Activated CD4-positive, alpha-beta memory T cell treated with anti-CD3 and anti-CD28 coated beads, Interleukin-2, amount 10 ng/mL, durations not matched to agents 7 days and 5 days (primary cell): ENCODE data around the gene TMPRSS6. TPM values are rescaled to one million over a fixed set of nuclear protein-coding genes. Genes with fewer than 3 reads are reported as not detected.
A peak's percentile ranks its signal among the peaks of the same experiment; 100 is the strongest.

ENCODE experiments used
- CTCF ChIA-PET: fragments of 350-600 bp; sonication (Branson Sonifier 250); formaldehyde crosslinking; loops from one replicate; lab custom pipeline; 2021; ENCODE audit warnings: antibody characterized with exemption, inconsistent platforms; lab: Charles Lee
- POLR2A ChIA-PET: fragments of 350-600 bp; sonication (Branson Sonifier 250); formaldehyde crosslinking; loops from one replicate; lab custom pipeline; 2021; ENCODE audit warnings: antibody characterized with exemption; lab: Charles Lee
- DNase-seq: peaks from one replicate; pipeline ENCODE4 v3.0.0-alpha.2; 2020
- H3K27ac Mint-ChIP-seq: one replicate; pipeline ENCODE4 v1.8.0; 2021; ENCODE audit warnings: mild to moderate bottlenecking, mixed read lengths
- H3K27me3 Mint-ChIP-seq: one replicate; pipeline ENCODE4 v1.8.0; 2021; ENCODE audit warnings: mixed read lengths
- H3K36me3 Mint-ChIP-seq: one replicate; pipeline ENCODE4 v1.8.0; 2021; ENCODE audit warnings: low read depth, mixed read lengths
- H3K4me1 Mint-ChIP-seq: one replicate; pipeline ENCODE4 v1.8.0; 2021; ENCODE audit warnings: mixed read lengths
- H3K4me3 Mint-ChIP-seq: one replicate; pipeline ENCODE4 v1.8.0; 2021; ENCODE audit warnings: mild to moderate bottlenecking, mixed read lengths
- H3K9me3 Mint-ChIP-seq: one replicate; pipeline ENCODE4 v1.8.0; 2021; ENCODE audit warnings: mixed read lengths
- total RNA-seq, 2 experiments: library from RNA; stranded (reverse); gene quantifications; one replicate each; pipeline ENCODE4 v1.2.3, GENCODE V29; 2021

Gene TMPRSS6
- total RNA-seq, 2 experiments from 2014 or later: 14.0 to 14.7 TPM

DNA sequence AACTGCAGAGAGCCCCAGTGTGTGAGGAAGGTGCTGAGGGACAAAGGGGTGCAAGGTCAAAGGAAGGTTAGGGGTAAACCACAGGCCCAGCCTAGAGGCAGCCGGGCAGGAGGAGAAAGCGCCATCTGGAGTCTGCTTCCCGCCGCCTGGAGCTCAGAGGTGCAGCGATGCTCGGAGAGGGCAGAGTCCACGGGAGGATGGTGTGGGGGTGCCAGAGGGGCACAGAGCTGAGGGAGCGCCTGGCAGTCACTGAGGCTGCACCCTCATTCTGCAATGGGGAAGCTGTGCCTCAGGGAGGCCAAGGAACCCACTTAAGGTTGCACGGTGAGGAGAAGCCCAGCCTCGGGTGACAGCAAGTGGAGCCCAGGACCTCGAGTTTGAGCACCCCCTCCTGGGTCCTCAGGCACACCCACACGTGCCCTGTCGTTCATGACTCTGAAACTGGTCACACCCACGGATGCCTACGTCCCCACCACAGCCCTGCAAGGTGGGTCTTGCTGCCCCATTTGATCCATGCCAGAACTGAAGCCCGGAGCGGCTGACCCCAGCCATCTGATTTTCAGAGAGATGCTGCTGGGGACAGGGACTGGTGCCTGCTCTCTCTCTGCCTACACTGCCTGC is 38.6 kb upstream of the TMPRSS6 start:
- peaks cover 9% of the 10 kb centered on the region for H3K9me3 Mint-ChIP-seq
- peaks cover 65% of the 10 kb centered on the region for H3K4me1 Mint-ChIP-seq
- H3K36me3 Mint-ChIP-seq: peaks cover 77% of the 10 kb centered on the region
- ChIA-PET POLR2A (interaction anchor here (0.9 to 25.9 kb wide), 13 partner anchors 16 to 96 kb away, joined by 3 to 502 read pairs (median 12); partner anchors contain the start of gene RAC2), CTCF (interaction anchor here (0.9 to 8.6 kb wide), 14 partner anchors 8 to 291 kb away, joined by 3 to 113 read pairs (median 4); no protein-coding TSS in a partner anchor)
- peak overlapping the region; percentile 98 for H3K4me3 Mint-ChIP-seq
- peak overlapping the region; percentile 89 for H3K27ac Mint-ChIP-seq
- H3K27me3 Mint-ChIP-seq: no peaks in the 10 kb centered on the region
- peak; percentile 54 for DNase-seq

DNA sequence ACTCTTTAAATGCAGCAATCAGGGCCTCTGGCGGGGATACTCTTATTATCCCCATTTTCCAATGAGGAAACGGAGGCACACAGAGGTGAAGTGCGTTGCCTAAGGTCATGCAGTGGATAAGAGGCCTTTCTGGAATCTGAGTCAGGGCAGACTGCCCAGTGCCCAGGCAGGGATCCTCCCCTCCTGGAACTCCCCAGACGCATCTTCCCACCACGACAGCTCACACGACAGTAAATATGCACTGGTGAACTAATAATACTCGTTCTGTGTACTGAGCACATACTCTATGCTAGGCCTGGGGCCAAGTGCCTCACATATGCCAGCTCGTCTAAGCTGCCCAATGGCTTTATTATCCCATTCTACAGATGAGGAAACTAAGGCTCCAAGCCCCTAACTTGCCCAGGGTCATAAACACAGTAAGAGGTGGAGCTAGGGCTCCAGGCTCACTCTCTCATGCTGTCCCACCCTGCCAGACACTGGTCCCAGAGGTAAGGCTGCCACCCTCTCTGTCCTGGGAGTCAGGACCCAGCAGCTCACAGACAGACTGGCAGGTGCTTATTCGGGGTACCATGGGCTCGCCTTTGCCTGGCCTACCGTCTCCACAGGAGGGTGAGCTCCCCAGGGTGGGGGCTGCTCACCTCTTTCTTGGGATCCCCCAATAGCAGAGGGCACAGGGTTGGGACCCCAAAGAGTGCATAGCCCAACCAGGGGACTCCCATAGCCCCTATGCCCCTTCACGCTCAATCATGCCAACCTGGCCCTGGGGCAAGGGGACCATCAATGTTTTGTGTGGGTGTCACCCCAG is 37.9 kb upstream of the TMPRSS6 start:
- CTCF ChIA-PET: interaction anchor here (0.6 to 8.6 kb wide), 14 partner anchors 9 to 290 kb away, joined by 3 to 113 read pairs (median 4); no protein-coding TSS in a partner anchor
- POLR2A ChIA-PET: interaction anchor here (1.0 to 25.9 kb wide), 10 partner anchors 9 to 96 kb away, joined by 3 to 502 read pairs (median 26); partner anchors contain the start of gene RAC2
- Mint-ChIP-seq H3K4me1 (peaks cover 72% of the 10 kb centered on the region), H3K4me3 (peak overlapping the region; percentile 98), H3K27me3 (no peaks in the 10 kb centered on the region), H3K27ac (peak overlapping the region; percentile 89), H3K9me3 (peaks cover 9% of the 10 kb centered on the region), H3K36me3 (peaks cover 85% of the 10 kb centered on the region)
- DNase-seq: no peak

DNA sequence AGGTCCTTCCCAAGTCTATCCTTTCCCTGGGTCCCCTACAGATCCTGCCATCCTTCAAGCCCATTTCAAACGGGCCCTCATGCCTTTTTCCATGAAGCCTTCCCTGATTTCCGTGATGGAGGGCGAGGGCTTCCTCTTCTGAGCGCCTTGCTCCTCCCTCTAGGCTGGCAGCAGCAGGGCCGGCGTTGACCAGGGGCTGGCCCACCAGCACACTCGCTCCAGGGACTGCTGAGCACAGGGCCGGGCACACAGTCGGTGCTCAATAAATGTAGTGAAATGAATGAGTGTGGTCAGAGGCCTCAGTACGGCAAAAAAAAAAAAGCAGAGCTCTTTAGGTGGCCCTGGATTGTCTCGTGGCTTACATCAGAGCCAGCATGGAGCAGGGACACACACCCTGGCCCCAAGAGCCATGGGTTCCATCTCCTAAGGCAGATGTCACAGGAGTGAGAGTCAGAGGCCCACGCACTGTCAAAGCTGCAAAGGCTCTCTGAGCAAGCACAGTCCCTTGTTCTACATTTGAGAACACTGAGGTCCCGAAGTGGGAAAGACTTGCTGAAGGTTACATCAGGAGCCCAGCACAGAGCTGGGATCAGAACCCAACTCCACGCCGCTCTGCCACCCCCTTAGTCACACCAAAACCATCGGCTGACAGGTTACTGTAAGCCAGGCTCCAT is 37.1 kb upstream of the TMPRSS6 start:
- POLR2A ChIA-PET: interaction anchor here (1.0 to 25.9 kb wide), 6 partner anchors 10 to 68 kb away, joined by 3 to 502 read pairs (median 80); no protein-coding TSS in a partner anchor
- peak overlapping the region; percentile 98 for H3K4me3 Mint-ChIP-seq
- H3K9me3 Mint-ChIP-seq: peaks cover 9% of the 10 kb centered on the region
- H3K36me3 Mint-ChIP-seq: peaks cover 92% of the 10 kb centered on the region
- no peak for DNase-seq
- H3K27ac Mint-ChIP-seq: peak overlapping the region; percentile 89
- CTCF ChIA-PET: interaction anchor here (0.7 to 8.6 kb wide), 10 partner anchors 9 to 70 kb away, joined by 3 to 113 read pairs (median 6); no protein-coding TSS in a partner anchor
- H3K4me1 Mint-ChIP-seq: peaks cover 74% of the 10 kb centered on the region
- no peaks in the 10 kb centered on the region for H3K27me3 Mint-ChIP-seq

DNA sequence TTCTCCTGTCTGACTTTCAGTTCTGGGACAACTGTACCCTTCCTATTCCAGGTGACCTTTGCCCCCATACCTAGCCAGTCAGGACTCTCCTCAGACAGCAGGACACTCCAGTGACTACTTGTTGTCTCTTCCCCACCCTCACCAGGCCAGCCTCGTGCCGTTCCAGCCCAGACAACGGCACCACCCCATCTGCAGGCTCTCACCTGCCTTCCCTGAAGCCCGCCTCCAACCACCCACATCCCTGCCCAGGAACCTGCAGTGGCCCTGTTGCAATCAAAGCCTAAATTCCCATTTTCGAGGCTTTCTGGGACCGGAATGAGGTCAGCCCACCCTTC is 36.5 kb upstream of the TMPRSS6 start:
- H3K9me3 Mint-ChIP-seq: peaks cover 5% of the 10 kb centered on the region
- H3K27me3 Mint-ChIP-seq: no peaks in the 10 kb centered on the region
- H3K4me3 Mint-ChIP-seq: peak overlapping the region; percentile 98
- peaks cover 74% of the 10 kb centered on the region for H3K4me1 Mint-ChIP-seq
- H3K27ac Mint-ChIP-seq: peak overlapping the region; percentile 89
- no peak for DNase-seq
- peaks cover 92% of the 10 kb centered on the region for H3K36me3 Mint-ChIP-seq
- ChIA-PET POLR2A (interaction anchor here (0.8 to 25.9 kb wide), 6 partner anchors 17 to 98 kb away, joined by 3 to 502 read pairs (median 36); partner anchors contain the start of genes C1QTNF6 and RAC2), CTCF (interaction anchor here (1.1 to 8.6 kb wide), 6 partner anchors 18 to 70 kb away, joined by 3 to 113 read pairs (median 10); no protein-coding TSS in a partner anchor)

DNA sequence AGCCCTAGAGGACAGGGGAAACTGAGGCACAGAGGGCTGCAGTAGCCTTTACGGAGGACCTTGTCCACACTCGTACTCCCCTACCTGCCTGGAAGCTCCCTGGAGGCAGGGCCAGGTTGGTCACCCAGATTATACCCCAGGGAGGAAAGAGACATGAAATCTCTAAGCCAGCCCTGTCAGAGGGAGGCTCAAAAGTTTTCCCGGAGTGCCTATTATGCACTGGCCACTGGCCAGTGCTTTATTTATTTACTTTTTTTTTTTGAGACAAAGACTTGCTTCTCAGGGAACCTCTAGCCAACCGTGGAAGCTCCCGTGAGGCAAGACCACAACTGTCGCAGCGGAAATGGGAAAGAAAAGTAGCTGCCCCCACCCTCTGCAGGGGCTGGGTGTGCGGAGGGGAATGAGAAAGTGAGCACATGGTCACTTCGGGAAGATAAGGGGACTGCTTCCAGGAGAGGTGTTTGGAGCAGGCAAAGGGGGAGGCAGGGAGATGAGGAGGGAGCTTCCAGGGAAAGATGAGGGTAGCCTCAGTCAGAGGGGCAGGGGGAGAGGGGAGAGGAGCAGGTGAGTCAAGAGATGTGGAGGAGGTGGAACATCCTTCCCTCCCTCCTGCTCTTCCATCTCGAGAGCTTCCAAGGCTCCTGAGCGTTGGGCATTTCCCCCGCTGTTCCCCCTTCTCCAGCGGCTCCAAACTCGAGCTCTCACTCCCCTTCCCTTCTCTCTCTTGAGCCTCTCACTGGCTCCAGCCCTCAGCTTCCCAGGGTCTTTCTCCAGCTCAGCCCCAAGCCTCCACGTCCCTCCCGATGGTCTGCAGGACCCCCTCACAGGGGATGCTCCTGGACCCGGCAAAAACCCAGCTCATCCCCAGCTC is 35.9 kb upstream of the TMPRSS6 start:
- H3K36me3 Mint-ChIP-seq: peaks cover 95% of the 10 kb centered on the region
- peaks cover 74% of the 10 kb centered on the region for H3K4me1 Mint-ChIP-seq

DNA sequence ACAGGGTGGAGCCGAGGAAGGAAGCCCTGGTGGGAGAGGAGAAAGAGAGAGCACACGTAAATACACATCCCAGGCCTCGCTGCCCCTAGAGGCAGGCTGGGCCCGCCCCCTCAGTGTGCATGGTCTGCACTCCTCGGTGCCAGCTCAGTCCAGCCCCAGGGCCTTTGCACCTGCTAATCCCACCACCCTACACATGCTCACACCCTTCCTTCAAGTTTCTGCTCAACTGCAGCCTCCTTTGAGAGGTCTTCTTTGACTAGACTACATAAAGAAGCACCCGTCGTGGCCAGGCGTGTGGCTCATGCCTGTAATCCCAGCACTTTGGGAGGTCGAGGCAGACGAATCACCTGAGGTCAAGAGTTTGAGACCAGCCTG is 34.7 kb upstream of the TMPRSS6 start:
- Mint-ChIP-seq H3K4me3 (peak overlapping the region; percentile 24), H3K27me3 (no peaks in the 10 kb centered on the region), H3K36me3 (peaks cover 95% of the 10 kb centered on the region), H3K9me3 (no peaks in the 10 kb centered on the region), H3K27ac (peak overlapping the region; percentile 16), H3K4me1 (peaks cover 77% of the 10 kb centered on the region)
- ChIA-PET POLR2A (interaction anchor here (1.4 to 25.9 kb wide), 3 partner anchors 15 to 54 kb away, joined by 3 to 502 read pairs (median 61); no protein-coding TSS in a partner anchor), CTCF (interaction anchor here (1.6 to 8.6 kb wide), 2 partner anchors 22 to 54 kb away, joined by 4 to 51 read pairs; no protein-coding TSS in a partner anchor)
- DNase-seq: no peak

More for the DNA sequence above, 35.9 kb upstream of the TMPRSS6 start:
- CTCF ChIA-PET: interaction anchor here (0.5 to 8.6 kb wide), 6 partner anchors 20 to 462 kb away, joined by 3 to 51 read pairs (median 4); no protein-coding TSS in a partner anchor
- no peak for DNase-seq
- POLR2A ChIA-PET: interaction anchor here (0.8 to 25.9 kb wide), 8 partner anchors 16 to 99 kb away, joined by 3 to 502 read pairs (median 8); partner anchors contain the start of genes C1QTNF6 and RAC2
- Mint-ChIP-seq H3K9me3 (no peaks in the 10 kb centered on the region), H3K27ac (peak overlapping the region; percentile 89), H3K4me3 (peak overlapping the region; percentile 98), H3K27me3 (no peaks in the 10 kb centered on the region)

DNA sequence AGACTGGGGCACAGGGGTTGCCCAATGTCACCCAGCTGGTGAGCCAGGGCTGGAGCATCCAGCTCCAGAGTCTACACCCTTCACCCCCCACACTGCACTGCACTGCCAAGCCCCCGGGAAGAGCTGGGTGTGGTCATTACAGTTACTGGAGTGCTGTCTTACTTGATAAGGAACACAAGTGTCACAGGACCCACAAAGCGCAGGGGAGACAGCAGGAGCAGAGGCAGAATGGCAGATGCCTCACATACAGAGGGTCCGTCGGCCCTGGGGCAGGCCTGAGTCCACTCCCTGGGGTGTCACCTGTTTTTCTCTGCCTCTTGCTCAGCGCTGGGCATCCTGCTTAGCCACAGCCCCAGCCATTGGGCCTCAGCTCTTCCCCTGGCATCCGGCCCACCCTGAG is 32.5 kb upstream of the TMPRSS6 start:
- H3K4me1 Mint-ChIP-seq: peaks cover 84% of the 10 kb centered on the region
- H3K27ac Mint-ChIP-seq: no peak overlapping the region
- ChIA-PET POLR2A (interaction anchor here (0.8 to 25.9 kb wide), 5 partner anchors 0 to 62 kb away, joined by 3 to 502 read pairs (median 9); partner anchors contain the start of gene IL2RB), CTCF (interaction anchor here (8.6 kb wide), 1 partner anchor 56 kb away, joined by 51 read pairs; no protein-coding TSS in a partner anchor)
- no peak overlapping the region for H3K4me3 Mint-ChIP-seq
- no peak for DNase-seq
- peaks cover 95% of the 10 kb centered on the region for H3K36me3 Mint-ChIP-seq
- no peaks in the 10 kb centered on the region for H3K27me3 Mint-ChIP-seq
- H3K9me3 Mint-ChIP-seq: no peaks in the 10 kb centered on the region

DNA sequence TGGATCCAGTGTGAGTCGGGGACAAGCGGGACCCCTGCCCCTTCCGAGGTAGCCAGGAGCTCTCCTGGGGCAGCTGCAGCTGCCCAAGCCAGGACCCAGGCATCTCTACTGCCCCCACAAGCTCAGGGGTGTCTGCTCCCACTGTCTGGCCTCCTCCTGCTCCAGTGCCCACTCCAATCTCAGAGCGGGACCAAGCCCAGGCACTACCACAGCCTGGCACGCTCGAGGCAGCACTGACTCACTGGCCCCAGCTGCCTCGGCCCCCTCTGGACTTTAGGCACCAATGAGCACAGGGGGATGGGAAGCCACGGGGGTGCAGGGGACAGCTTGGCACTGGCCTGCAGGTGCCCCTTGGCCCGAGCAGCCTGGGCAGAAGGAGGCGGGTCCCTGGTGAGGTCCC is 32.0 kb upstream of the TMPRSS6 start:
- Mint-ChIP-seq H3K36me3 (peaks cover 95% of the 10 kb centered on the region), H3K27ac (peak overlapping the region; percentile 16), H3K4me3 (no peak overlapping the region), H3K27me3 (no peaks in the 10 kb centered on the region), H3K4me1 (peaks cover 84% of the 10 kb centered on the region), H3K9me3 (no peaks in the 10 kb centered on the region)
- DNase-seq: no peak
- ChIA-PET CTCF (interaction anchor here (8.6 kb wide), 1 partner anchor 57 kb away, joined by 51 read pairs; no protein-coding TSS in a partner anchor), POLR2A (interaction anchor here (1.5 to 25.9 kb wide), 5 partner anchors 0 to 62 kb away, joined by 6 to 502 read pairs (median 9); partner anchors contain the start of gene IL2RB)

DNA sequence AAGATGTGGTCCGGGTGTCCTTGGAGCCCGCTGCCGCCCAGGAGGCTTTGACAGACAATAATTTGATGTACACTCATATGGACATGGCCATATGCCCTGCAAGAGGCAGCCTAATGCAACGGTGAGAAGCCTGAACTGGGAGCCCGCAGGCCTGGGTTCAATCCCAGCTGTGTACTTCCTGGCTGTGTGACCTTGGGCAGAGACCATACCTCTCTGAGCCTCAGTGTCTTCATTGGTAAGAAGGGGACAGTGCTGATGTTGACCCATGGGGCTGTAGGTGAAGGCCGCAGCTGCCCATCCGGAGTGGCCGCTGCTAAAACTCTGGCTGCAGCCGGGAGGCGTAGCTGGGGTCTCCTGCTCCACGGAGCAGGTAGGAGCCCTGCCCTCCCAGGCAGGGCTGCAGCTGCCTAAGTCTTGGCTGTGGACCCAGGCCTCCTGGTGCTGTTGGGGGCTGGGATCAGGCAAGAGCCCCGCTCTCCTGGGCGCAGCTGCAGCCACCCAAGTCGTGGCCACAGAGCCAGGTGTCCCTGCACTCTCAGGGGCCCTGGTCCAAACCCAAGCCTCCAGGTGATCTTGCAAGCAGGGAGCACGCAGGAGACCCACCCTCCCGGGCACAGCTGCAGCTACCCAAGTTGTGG is 31.3 kb upstream of the TMPRSS6 start:
- no peak for DNase-seq
- POLR2A ChIA-PET: interaction anchor here (1.5 to 25.9 kb wide), 7 partner anchors 1 to 64 kb away, joined by 3 to 502 read pairs (median 8); partner anchors contain the start of gene IL2RB

DNA sequence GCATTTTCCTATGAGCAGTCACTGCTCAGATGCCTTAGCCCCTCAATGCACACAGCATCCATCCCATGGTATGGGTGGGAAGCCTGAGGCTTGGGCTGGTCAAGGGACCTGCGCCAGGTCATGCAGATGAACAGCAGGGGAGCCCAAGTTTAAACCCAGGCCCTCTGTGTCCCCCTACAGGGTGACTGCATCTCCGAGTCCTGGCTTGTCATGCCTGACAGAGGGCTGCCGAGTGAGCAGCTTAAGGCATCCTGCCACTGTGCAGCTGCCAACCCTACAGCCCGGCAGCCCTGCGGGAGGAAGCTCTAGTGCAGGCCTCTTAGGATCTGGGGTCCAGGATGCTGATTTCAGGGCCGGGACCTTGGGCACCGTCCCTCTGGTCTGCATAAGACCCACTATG is 30.2 kb upstream of the TMPRSS6 start:
- Mint-ChIP-seq H3K4me3 (no peak overlapping the region), H3K27ac (no peak overlapping the region), H3K36me3 (peaks cover 90% of the 10 kb centered on the region), H3K4me1 (peaks cover 73% of the 10 kb centered on the region), H3K9me3 (no peaks in the 10 kb centered on the region), H3K27me3 (no peaks in the 10 kb centered on the region)
- ChIA-PET CTCF (interaction anchor here (1.9 kb wide), 1 partner anchor 18 kb away, joined by 9 read pairs; no protein-coding TSS in a partner anchor), POLR2A (interaction anchor here (1.5 to 25.9 kb wide), 5 partner anchors 2 to 63 kb away, joined by 3 to 502 read pairs (median 8); partner anchors contain the start of gene IL2RB)
- DNase-seq: no peak

More for the DNA sequence above, 31.3 kb upstream of the TMPRSS6 start:
- H3K27me3 Mint-ChIP-seq: no peaks in the 10 kb centered on the region
- H3K9me3 Mint-ChIP-seq: no peaks in the 10 kb centered on the region
- H3K4me3 Mint-ChIP-seq: no peak overlapping the region
- no peak overlapping the region for H3K27ac Mint-ChIP-seq
- H3K4me1 Mint-ChIP-seq: peaks cover 78% of the 10 kb centered on the region
- H3K36me3 Mint-ChIP-seq: peaks cover 90% of the 10 kb centered on the region
- CTCF ChIA-PET: interaction anchor here (1.0 to 1.9 kb wide), 2 partner anchors 19 to 59 kb away, joined by 4 to 9 read pairs; no protein-coding TSS in a partner anchor
